HS-5 (cell line): ENCODE data around the gene ASAP2.
"Not testable (repeated sequence)": the region's sequence is repeated elsewhere in the genome, so short reads cannot be mapped to it uniquely, and the experiment has no call there.

Experiments used
- DNase-seq: peaks from one replicate; pipeline ENCODE4 v3.0.0-alpha.2; 2012; ENCODE audit warnings: low read depth

Gene ASAP2

GRCh38 chr2:9251154-9252001, 44.8 kb downstream of the ASAP2 start:
- DNase-seq, result peak; percentile 80

- no peak for DNase-seq
Observed at GRCh38 chr2:9252002-9252357, 45.4 kb downstream of the ASAP2 start.

GRCh38 chr2:9255416-9255815, 48.8 kb downstream of the ASAP2 start:
- no peak for DNase-seq

GRCh38 chr2:9256147-9256546, 49.5 kb downstream of the ASAP2 start:
- DNase-seq, result no peak

GRCh38 chr2:9256570-9257043, 50.0 kb downstream of the ASAP2 start:
- peak; percentile 33 for DNase-seq

GRCh38 chr2:9258501-9258900, 51.9 kb downstream of the ASAP2 start:
- no peak for DNase-seq

GRCh38 chr2:9258953-9259399, 52.4 kb downstream of the ASAP2 start:
- DNase-seq, result no peak

- no peak for DNase-seq
Observed at GRCh38 chr2:9260464-9260918, 53.9 kb downstream of the ASAP2 start.

- no peak for DNase-seq
Observed at GRCh38 chr2:9261231-9261883, 54.7 kb downstream of the ASAP2 start.

- no peak for DNase-seq
Observed at GRCh38 chr2:9262671-9263171, 56.1 kb downstream of the ASAP2 start.

GRCh38 chr2:9263428-9263827, 56.8 kb downstream of the ASAP2 start:
- DNase-seq, result no peak

GRCh38 chr2:9264301-9264700, 57.7 kb downstream of the ASAP2 start:
- no peak for DNase-seq

GRCh38 chr2:9266711-9267110, 60.1 kb downstream of the ASAP2 start:
- no peak for DNase-seq

GRCh38 chr2:9267286-9267685, 60.7 kb downstream of the ASAP2 start:
- not testable (repeated sequence) for DNase-seq

GRCh38 chr2:9268301-9269080, 61.9 kb downstream of the ASAP2 start:
- no peak for DNase-seq

GRCh38 chr2:9269295-9269694, 62.7 kb downstream of the ASAP2 start:
- DNase-seq, result no peak

GRCh38 chr2:9269695-9270360, 63.2 kb downstream of the ASAP2 start:
- no peak for DNase-seq

GRCh38 chr2:9271091-9271490, 64.5 kb downstream of the ASAP2 start:
- no peak for DNase-seq

- DNase-seq, result no peak
Observed at GRCh38 chr2:9271691-9272090, 65.1 kb downstream of the ASAP2 start.

GRCh38 chr2:9273486-9274130, 67.0 kb downstream of the ASAP2 start:
- DNase-seq, result no peak

GRCh38 chr2:9274701-9275343, 68.2 kb downstream of the ASAP2 start:
- DNase-seq, result no peak
